Endothelial cell of umbilical vein (primary cell): ENCODE results near the gene SHOC2.

ENCODE experiments used
- EZH2 ChIP-seq: IDR thresholded peaks from 2 replicates; pipeline ENCODE4 v1.6.1; 2012; ENCODE audit warnings: borderline replicate concordance, low read depth, mild to moderate bottlenecking, moderate library complexity, low read length, inconsistent platforms; ENCODE audit not compliant: severe bottlenecking
- FOS ChIP-seq: IDR thresholded peaks from 2 replicates; pipeline ENCODE4 v1.6.1; 2011; ENCODE audit warnings: mild to moderate bottlenecking, low read length, moderate library complexity, borderline replicate concordance; ENCODE audit not compliant: insufficient read depth
- MYC ChIP-seq: IDR thresholded peaks from one replicate; pipeline ENCODE4 v1.6.1; 2011; ENCODE audit warnings: mild to moderate bottlenecking, low read depth, low read length
- POLR2A ChIP-seq: IDR thresholded peaks from 2 replicates; pipeline ENCODE4 v1.6.1; 2012; ENCODE audit warnings: low read depth, mild to moderate bottlenecking, control low read depth, low read length
- POLR2AphosphoS5 ChIP-seq: IDR thresholded peaks from 2 replicates; pipeline ENCODE4 v1.6.1; 2012; ENCODE audit warnings: low read depth, mild to moderate bottlenecking, control low read depth, low read length, moderate library complexity; ENCODE audit not compliant: insufficient read depth
- TF ChIP-seq, protein P1 (sequence below), 2 donors: IDR thresholded peaks; 1 replicate in 1 of 2; 2 replicates in 1 of 2; pipeline ENCODE4 v1.5.1; 2011; ENCODE audit warnings: low read length in 2 of 2, mild to moderate bottlenecking in 2 of 2, moderate library complexity in 2 of 2, control low read depth in 1 of 2, inconsistent platforms in 1 of 2, low read depth in 1 of 2; ENCODE audit not compliant: insufficient read depth in 1 of 2; ENCODE audit errors: extremely low read depth in 1 of 2
- TF ChIP-seq, protein P2 (sequence below): IDR thresholded peaks from 2 replicates; pipeline ENCODE4 v1.6.1; 2011; ENCODE audit not compliant: insufficient read depth, insufficient read length

DNA sequence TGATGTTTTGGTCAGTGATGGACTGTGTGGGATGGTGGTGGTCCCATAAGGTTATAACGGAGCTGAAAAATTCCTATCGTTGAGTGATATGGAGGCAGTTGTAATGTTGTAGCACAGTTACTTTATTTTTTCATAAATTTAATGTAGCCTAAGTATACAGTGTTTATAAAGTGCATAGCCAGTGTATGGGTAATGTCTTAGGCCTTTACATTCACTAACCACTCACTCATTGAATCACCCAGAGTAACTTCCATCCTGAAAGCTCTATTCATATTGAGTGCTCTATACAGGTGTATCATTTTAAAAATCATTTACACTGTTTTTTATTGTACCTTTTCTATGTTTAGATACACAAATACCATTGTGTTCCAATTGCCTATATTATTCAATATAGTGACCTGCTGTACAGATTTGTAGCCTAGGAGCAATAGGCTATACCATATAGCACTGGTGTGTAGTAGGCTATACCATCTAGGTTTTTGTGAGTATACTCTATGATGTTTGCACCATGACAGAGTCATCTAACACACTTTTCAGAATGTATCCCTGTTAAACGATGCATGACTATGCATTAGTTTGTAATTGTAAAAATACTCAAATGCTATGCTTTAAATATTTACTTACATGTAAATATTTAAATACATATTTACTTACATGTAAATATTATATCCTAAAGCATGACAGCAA lies 26.7 kb upstream of the SHOC2 start:
- TF ChIP-seq, protein P1, sequence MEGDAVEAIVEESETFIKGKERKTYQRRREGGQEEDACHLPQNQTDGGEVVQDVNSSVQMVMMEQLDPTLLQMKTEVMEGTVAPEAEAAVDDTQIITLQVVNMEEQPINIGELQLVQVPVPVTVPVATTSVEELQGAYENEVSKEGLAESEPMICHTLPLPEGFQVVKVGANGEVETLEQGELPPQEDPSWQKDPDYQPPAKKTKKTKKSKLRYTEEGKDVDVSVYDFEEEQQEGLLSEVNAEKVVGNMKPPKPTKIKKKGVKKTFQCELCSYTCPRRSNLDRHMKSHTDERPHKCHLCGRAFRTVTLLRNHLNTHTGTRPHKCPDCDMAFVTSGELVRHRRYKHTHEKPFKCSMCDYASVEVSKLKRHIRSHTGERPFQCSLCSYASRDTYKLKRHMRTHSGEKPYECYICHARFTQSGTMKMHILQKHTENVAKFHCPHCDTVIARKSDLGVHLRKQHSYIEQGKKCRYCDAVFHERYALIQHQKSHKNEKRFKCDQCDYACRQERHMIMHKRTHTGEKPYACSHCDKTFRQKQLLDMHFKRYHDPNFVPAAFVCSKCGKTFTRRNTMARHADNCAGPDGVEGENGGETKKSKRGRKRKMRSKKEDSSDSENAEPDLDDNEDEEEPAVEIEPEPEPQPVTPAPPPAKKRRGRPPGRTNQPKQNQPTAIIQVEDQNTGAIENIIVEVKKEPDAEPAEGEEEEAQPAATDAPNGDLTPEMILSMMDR (IDR thresholded peaks at IDR 0.05; ENCODE audit: extremely low read depth in 1 of 2, insufficient read depth in 1 of 2, low read depth in 1 of 2, low read length in 2 of 2) = no peak
- no peak for TF ChIP-seq POLR2A
- TF ChIP-seq EZH2 = no peak
- no peak for TF ChIP-seq FOS
- no peak for TF ChIP-seq MYC
- TF ChIP-seq POLR2AphosphoS5 = no peak
- TF ChIP-seq, protein P2, sequence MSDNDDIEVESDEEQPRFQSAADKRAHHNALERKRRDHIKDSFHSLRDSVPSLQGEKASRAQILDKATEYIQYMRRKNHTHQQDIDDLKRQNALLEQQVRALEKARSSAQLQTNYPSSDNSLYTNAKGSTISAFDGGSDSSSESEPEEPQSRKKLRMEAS = no peak
